CD4-positive, alpha-beta T cell treated with Interleukin-4 for 4 hours (primary cell): ENCODE data around the gene ZGLP1.
A peak's percentile ranks its signal among the peaks of the same experiment; 100 is the strongest.
"Not testable (repeated sequence)": the region's sequence is repeated elsewhere in the genome, so short reads cannot be mapped to it uniquely, and the experiment has no call there.

ENCODE experiments used
- DNase-seq: peaks from one replicate; pipeline ENCODE4 v3.0.0-alpha.2; 2020

ZGLP1 gene

DNA sequence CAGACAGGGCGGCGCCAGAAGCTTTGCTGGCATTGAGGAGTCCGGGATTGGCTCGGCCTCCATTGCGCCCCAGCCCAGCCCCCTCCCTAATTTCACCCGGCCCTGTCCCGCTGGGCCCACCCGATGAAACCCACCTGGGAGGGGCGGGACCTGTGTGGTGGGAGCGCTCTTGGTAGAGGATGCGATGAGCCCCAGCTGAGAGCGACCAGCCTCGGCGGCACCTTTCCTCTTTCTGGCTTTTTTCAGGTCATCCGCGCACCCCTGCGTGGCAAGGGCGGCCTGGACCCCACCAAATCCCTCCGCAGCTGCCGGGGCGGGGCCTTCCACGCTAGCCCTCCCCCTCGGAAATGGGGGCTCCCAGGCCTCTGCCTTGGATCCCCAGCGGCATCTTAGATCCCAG lies at the start of gene ZGLP1:
Gene ZGLP1 (minus strand): TSS at position 393 of the 400 bp plus-strand sequence.
- DNase-seq, result no peak

DNA sequence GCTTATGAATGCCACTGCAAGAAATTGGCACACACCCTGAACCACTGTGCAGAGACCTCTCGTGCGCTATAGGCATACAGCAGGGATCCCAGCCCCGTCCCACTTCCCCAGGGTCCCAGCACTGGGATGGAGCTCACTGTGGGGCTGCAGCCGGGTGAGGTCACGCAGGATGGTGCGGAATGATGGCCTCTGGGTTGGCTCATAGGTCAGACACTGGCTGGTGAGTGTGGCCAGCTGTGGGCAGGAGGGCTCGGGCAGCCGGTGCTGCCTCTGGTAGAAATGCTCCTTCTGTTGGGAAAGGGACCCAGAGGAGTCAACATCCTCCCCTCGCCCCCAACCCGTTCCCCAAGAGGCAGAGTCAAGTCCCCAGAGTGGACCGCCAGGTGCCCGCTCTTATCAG lies 46.8 kb upstream of the ZGLP1 start:
- DNase-seq, result no peak

DNA sequence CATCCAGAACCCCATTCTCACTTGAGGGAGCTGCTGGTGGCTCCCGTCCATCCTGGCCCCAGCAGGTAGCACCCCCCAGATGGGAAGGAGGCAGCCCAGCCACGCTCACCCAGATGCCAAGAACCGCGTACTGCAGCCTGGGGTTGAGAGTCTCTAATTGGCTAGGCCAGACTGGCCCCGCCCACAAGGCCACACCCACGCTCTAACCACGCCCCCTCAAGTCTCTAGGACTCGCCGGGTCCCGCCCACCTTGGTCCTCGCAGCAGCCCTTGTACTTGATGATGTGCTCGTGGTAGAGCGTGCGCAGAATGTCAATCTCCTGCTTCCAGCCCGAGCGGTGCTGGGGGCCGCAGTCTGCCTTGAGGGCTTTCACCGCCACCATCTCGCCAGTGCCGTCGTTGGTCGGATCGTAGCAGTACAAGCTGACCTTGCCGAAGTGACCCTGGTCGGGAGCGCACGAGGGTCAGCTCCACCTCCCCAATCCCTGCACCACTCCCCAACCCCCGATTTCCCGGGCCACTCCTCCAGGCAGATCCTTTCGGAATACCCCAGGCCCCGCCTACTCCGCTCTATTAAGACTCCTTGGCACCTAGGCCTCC lies 44.3 kb upstream of the ZGLP1 start:
- no peak for DNase-seq

DNA sequence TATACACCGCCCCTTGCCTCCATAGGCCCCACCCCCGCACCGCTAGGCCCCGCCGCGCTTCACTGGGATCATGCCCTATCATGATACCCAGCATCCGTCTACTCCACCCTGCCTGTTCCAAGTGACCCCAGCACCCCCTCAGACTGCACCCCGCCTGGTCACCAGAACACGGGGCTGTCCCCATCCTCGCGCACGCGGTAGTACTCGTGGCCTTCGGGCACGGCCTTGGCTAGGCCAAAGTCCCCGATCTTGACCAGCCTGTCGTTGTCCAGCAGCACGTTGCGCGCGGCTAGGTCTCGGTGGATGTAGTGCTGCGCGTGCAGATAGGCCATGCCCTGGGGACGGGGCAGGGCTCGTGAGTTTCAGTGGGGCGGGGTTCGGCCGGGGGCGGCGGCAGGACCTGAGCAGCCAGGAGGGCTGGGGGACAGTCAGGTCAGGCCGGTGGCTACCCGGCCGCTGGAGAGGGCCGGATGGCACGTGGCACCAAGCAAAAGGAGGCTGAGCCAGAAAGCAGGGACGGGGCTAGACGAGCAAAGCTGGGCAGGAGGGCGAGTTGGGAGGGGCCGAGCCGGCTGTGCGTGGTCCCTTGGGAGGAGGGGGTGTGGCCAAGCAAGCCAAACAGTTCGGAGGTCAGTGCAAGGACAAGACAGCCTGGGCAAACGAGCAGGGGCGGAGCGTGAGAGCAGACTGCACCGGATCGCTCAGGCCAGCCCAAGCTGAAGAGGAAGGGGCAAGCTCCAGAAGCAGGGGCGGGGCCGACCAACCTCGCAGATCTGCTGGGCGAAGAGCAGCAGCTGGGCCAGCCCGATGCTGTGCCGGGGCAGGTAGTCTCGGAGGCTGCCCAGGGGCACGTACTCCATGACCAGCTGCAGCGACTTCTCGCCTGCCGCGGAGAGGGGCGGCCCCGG lies 43.4 kb upstream of the ZGLP1 start:
- DNase-seq, result no peak

DNA sequence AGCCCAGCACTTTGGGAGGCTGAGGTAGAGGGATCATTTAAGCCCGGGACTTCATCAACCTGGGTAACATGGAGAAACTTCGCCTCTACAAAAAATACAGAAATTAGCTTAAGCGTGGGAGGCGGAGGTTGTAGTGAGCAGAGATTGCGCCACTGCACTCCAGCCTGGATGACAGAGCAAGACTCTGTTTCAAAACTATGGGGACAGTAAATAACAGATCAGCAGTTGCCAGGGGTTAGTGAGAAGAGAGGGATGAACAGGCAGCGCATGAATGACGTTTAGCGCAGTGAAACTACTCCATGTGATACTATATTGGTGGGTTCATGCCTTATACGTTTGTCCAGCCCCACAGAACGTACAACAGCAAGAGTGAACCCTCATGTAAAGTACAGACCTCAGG lies 36.9 kb upstream of the ZGLP1 start:
- DNase-seq, result no peak

DNA sequence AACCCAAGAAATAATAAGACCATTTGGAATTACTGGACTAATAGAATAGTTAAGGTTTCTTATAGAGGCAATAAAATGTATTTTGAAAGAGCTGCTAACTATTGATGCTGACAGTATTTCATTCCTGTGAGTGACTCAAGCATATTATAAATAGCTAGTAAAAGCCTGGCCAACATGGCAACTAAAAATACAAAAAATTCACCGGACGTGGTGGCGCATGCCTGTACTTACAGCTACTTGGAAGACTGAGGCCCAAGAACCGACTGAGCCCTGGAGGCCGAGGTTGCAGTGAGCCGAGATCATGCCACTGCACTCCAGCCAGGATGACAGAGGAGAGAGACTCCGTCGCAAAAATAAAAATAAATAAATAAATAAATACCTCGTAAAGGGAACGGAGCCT lies 35.2 kb upstream of the ZGLP1 start:
- no peak for DNase-seq

DNA sequence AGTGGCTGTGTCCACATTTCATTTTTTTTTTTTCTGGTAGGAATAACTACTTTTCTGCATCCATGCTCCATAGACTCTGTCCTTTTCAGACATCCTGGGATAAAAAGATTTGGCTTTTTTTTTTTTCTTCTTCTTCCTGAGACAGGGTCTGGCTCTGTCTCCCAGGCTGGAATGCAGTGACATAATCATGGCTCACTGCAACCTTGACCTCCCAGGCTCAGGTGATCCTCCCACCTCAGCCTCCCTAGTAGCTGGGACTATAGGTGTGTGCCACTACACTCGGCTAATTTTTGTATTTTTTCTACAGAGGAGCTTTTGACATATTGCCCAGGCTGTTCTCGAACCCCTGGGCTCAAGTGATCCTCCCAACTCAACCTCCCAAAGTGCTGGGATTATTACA lies 33.9 kb upstream of the ZGLP1 start:
- no peak for DNase-seq

DNA sequence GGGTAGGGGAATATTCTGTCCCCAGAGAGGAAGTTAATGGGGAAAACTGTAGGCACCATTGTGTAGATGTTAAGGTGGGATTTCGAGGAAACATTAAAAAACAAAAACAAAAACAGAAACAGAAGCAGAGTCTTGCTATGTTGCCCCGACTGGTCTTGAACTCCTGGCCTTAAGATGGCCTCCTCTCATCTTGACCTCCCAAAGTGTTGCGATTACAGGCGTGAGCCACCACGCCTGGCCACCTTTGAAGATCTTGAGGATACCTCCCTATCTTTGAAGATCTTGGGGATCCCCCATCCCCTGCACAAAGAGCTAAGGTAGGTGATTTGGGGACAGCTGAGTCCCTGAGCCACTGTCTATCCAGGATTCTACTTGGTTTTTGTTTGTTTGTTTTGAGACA lies 30.4 kb upstream of the ZGLP1 start:
- no peak for DNase-seq

DNA sequence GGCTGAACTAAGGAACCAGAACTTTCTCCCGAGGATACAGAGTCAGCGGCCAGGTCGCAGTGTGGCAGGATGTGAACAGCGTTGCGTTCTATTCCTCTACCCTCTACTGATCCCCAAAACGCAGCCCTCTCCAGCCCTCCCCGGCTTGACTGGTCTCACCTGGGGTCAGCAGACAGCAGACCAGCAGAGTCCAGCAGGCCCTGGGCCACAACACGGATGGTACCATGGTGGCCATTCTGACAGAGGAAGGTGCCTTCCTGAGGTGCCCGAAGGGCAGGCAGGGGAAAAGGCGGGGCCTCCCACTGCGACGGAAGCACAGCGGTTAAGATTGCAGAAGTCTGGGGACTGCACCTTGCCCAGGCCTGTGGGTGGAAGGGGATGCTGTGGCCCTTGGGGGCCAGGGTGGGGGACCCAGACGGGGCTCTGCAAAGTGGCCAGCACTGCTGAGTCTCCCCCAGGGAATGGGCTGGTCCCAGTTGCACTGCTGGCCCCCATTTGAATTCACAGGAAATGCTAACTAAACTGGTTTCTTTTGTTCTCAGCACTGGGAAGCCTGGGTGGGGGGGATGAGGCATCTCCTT lies 29.9 kb upstream of the ZGLP1 start, which contains the start of gene ICAM3:
Gene ICAM3 (minus strand): TSS at position 245 of the 581 bp plus-strand sequence. CDS start 10 bp downstream, at position 235.
- DNase-seq, result peak; percentile 68

DNA sequence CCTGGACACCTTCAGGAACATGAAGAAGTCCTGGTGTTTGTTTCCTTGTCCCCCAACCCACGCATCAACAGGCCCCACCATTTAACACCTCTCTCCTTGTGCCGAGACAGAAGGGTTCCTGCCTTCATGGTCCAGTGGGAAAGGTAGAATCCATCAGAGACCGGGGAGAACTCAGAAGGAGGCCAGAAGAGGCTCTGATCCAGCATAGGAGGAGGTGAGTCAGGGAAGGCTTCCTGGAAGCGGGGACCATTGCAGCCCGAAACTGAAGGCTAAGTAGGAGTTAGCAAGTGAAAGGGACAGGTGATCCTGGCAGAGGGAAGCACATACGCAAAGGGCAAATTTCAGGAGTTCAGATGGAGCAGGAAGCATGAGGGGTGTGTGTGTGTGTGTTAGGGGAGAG lies 29.3 kb upstream of the ZGLP1 start:
- DNase-seq, result no peak

DNA sequence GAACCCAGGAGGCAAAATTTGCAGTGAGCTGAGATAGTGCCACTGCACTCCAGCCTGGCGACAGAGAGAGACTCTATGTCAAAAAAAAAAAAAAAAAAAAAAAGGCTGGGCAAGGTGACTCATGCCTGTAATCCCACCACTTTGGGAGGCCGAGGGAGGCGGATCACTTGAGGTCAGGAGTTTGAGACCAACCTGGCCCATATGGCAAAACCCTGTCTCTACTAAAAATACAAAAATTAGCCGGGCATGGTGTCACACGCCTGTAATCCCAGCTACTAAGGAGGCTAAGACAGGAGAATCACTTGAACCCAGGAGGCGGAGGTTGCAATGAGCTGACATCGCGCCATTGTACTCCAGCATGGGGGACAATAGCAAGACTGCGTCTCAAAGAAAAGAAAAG lies 27.1 kb upstream of the ZGLP1 start:
- not testable (repeated sequence) for DNase-seq

DNA sequence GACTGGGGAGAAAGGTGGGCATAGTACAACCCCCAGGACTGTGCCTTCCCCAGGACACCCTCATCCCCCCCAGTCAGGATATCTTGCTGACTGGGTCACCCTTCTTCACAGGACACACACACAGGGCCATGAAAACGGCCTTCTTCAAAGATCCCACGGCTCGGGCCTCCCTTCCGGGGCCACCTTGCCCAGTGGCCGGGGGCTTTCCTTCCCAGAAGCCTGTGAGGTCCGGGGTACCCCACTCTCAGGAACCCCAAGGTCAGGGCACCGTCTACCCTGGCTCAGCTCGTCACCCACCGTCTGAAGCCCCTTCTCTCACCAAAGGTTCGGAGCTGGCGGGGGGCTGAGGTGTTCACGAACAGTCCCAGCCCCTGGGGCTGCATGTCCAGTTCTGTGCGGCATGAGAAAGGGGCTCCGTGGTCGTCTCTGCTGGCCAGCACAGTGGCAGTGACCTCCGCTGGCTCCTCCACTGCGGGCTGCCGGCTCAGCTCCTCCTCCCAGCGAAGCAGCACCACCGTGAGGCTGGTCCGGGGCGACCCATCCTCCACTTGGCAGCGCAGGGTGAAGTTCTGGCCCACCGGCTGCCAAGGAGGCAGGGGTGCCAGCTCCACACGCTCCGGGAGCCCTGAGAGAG lies 25.9 kb upstream of the ZGLP1 start:
- no peak for DNase-seq

DNA sequence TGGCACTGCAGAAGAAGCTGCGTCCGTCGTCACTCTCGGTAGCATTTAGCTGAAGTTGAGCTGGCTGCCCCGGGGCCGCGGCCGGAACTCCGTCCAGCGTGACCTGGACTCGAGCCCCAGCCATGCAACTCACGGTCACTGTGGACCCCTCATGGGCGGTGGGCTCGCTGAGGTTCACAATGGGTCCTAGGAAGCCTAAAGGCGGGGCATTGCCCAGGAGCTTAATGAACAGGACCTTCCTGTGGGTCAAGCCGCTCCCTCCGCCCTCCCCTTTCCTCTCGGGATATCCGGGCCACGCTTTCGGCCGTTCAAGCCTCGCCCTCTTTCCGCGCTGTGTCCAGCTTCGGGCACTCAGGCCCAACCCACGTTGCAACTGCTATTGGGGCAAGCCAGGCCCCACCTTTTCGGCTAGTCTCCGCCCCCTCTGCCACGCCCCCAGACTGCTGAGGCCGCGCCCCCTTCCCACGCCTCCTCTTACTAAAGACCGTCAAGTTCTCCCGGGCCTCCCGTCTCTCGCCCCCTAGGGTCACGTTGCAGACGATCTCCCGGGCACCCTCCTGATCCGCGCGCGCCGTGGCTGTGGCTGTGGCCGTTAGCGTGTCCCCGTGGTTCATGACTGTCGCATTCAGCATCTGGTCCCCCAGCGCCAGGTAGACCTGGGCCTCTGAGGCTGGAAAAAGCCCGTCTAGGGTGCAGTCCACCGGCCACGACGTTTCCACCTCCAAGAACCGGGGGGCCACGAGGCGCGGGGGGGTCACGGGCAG lies 25.2 kb upstream of the ZGLP1 start:
- DNase-seq, result no peak

DNA sequence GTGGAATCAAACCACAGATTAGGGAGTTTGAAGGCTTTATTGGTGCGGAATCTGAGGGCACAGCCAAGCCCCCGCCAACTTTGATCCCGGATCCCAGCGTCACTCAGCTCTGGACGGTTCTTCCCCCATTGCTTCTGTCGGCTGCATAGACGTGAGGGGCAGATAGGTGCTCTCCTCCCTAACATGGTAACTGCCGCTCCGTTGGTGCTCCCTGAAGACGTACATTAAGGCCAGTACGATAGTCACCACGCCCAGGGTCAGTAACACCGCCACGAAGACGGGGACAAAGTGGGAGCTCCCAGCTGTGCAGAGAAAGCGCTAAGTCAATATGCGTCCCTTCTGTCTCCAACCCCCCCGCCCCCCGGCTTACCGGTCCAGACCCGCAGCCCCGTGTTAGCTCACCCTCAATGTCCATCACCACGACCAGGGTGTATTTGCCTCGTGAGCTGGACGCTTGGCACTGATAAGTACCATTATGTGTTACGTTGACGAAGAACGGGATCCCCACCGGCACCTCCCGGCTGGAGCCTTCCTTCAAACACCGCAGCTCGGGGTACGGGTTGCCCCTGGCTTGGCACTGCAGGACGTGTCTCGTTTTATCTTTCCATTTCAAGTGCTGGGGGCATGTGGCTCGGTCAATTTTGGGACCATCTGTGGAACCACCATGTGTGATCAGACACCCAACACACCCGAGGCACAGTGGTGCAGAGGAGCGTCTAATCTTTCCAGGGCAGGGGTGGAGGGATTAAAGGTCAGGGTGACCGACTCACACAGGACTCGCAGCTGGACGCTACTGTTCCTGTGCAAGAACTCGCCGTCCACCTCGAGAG lies 24.4 kb upstream of the ZGLP1 start:
- no peak for DNase-seq

DNA sequence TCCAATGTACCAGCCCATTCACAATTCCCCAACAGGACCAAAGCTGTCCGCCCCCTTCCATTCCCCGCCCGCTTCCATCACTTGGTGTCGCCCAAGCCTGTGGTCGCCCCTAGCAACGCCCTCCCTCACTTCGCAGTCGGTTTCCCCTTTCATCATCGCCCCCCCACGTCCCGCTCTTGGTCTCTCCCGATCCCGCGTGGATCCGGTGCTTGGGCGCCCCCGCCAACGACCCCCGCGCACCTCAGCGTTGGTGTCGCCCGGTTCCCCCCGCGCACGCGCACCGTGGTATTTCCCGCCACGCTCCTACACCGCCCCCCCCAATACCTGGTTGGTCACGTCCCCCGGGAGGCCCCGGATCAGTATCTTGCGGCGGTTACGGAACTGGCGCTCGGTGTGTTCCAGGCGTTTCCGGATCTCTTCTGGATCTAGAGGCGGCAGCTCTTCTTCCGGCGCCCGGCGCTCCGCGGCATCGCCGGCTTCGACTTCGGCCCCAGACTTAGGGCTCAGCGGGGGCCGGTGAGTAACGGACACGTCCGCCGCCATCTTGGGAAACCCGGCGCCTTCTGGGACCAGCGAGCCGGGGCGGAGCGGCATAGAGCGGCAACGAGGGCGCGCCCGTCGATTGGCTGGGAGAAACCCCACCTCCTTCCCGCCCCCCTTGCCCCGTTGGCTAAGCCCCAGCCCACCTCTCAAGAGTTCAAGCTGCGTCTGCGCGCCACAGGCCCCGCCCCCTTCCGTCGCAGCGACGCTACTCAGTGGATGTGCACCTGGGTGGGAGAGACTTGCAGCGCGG lies 23.5 kb upstream of the ZGLP1 start, which contains the start of gene RAVER1:
Gene RAVER1 (minus strand): TSS at position 565 of the 793 bp plus-strand sequence. CDS start 22 bp downstream, at position 543.
- DNase-seq, result peak; percentile 97

DNA sequence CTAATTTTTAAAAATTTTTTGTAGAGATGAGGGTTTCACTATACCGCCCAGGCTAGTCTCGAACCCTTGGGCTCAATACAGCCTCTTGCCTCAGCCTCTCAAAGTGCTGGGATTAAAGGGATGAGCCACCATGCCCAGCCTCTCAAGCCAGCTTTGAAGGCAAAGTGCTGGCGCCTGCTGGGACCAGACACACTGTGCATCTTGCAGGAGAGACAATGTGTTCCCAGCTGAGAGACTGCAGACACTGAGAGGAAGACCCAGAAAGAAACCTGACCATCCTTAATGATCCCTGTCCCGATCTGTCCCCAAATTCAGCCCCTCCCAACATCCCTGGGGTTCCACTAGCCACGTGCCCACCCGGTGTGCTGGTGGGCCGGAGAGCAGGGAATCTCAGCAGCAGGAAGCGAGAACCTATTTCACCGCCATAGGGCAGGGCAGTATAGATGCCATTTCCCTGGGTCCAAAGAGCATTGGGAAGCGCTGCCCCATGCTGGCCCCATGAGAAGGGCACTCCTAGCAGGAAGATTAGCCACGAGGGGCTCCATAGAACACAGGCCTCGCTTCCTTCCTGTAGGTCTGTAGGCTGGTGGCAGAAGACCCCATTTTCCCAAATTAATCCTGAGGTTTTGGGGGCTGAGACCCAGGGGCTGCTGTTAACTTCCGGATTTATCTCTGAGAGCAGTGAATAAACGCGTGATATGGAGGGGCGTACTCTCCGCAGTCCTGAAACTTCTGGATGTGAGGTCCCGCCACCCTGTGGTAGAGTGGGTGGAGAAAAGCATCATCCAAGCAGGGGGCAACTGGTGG lies 22.7 kb upstream of the ZGLP1 start:
- no peak for DNase-seq

DNA sequence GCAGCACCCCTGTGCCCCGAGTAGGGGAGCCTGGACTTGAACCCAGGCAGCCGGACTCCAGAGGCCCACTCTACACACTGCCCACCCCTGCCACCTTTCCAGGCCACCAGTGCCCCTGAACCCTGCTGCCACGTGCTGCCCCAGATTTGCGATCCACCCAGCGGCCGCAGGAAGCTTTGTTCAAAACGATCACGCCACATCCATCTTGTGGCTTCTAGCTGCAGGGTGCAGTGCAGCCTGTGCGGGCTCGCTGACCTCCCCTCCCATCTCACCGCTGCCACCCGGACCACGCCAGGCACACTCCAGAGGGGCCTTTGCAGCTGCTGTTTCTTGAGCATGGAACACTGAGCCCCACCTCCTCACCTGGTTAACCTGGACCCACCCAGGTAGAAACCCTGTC lies 19.9 kb upstream of the ZGLP1 start:
- DNase-seq, result no peak

DNA sequence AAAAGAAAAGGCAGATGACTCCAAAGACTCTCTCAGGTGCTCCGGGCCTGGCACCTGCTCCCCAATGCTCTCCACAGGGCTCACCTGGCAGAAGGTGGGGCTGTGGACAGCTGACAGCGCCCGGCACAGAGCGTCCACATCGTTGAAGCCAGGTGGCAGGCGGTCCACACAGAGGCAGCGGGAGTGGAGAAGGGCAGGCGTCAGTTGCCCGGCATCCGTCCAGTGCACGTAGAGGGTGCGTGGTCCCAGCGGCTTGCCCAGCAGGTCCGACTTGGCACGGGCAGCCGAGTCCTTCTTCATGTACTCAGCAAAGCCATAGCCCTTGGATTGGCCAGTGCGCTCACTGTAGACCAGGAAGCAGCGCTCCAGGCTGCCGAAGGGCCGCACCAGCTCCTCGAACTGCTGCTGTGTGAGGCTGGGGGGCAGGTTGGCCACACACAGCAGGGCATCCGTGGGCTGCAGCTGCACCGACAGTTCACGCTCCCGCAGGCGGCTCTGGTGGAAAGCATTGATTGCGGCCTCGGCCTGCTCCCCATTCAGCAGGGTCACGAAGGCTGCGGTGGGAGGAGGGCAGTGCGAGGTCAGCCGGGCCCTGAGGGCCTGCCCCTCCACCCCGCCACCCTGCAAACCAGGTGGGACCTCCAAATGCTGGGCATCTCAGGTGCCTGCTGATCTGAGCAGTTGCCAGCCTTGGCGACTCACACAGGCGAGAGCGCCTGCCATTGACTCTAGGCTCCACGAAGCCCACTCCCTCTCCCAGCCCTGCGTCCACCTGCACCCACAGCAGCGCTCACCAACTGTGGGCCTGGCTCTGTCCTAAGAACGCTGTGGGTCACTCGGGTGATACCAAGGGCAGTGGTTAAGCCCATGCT lies 19.2 kb upstream of the ZGLP1 start:
- no peak for DNase-seq

DNA sequence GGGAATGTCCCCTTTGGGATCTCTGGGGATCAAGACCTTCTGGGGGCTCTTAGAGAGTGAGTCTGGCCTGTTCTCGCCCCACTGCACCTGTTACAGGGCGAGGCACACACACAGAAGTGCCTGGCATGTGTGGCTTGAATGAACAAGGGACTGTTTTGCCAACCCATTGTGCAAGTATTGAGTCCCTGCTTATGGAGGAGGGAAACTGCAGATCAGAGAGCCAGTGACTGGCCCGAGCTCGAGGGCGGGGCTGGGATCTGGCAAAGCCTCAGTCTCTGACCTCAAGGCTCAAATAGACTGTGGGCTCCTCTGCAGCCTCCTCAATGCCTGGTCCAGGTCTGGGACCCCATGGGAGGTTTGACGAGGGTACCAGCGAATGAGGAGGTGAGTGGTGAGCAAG lies 18.2 kb upstream of the ZGLP1 start:
- DNase-seq, result no peak
